ENCODE measurements around the gene ITGA3. TPM values are rescaled to one million over a fixed set of nuclear protein-coding genes. Genes with fewer than 3 reads are reported as not detected.

Gene ITGA3
- total RNA-seq, 1 donor from 2014 or later, result 50.8 TPM

DNA sequence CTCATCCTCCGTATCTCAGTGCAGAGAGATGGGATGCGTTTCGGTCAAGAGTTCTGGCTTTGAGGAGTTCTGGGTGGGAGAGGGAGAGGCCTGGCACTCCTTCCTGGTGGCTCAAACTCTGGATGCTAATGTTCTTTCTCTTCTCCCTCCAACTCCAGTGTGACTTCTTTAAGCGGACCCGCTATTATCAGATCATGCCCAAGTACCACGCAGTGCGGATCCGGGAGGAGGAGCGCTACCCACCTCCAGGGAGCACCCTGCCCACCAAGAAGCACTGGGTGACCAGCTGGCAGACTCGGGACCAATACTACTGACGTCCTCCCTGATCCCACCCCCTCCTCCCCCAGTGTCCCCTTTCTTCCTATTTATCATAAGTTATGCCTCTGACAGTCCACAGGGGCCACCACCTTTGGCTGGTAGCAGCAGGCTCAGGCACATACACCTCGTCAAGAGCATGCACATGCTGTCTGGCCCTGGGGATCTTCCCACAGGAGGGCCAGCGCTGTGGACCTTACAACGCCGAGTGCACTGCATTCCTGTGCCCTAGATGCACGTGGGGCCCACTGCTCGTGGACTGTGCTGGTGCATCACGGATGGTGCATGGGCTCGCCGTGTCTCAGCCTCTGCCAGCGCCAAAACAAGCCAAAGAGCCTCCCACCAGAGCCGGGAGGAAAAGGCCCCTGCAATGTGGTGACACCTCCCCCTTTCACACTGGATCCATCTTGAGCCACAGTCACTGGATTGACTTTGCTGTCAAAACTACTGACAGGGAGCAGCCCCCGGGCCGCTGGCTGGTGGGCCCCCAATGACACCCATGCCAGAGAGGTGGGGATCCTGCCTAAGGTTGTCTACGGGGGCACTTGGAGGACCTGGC, 33.3 kb downstream of the ITGA3 start:
- TF ChIP-seq POLR2A (IDR thresholded peaks at IDR 0.05), result no peak
- no peak for TF ChIP-seq POLR2AphosphoS5 (IDR thresholded peaks at IDR 0.05; ENCODE audit: insufficient read depth in 1 of 2, low read depth in 1 of 2)
- TF ChIP-seq CTCF (IDR thresholded peaks at IDR 0.05), result no peak
- DNase-seq (ENCODE audit: extremely low spot score in 2 of 2), result no peak
- intact Hi-C loops (cut with DNase I), result no loop called here
- H3K27me3 ChIP-seq, result no peaks in the 10 kb centered on the region
- peaks cover 4% of the 10 kb centered on the region for H3K4me1 ChIP-seq
- no peak overlapping the region for H3K4me3 ChIP-seq
- no peaks in the 10 kb centered on the region for H3K9me3 ChIP-seq
- H3K36me3 ChIP-seq, result no peaks in the 10 kb centered on the region
- no peak overlapping the region for H3K27ac ChIP-seq

DNA sequence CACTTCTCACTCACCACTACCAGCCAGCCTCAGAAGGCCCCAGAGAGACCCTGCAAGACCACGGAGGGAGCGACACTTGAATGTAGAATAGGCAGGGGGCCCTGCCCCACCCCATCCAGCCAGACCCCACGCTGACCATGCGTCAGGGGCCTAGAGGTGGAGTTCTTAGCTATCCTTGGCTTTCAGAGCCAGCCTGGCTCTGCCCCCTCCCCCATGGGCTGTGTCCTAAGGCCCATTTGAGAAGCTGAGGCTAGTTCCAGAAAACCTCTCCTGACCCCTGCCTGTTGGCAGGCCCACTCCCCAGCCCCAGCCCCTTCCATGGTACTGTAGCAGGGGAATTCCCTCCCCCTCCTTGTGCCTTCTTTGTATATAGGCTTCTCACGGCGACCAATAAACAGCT, 34.2 kb downstream of the ITGA3 start:
- DNase-seq (ENCODE audit: extremely low spot score in 2 of 2), result no peak
- H3K27me3 ChIP-seq, result no peaks in the 10 kb centered on the region
- TF ChIP-seq CTCF (IDR thresholded peaks at IDR 0.05), result no peak
- no peak for TF ChIP-seq POLR2A (IDR thresholded peaks at IDR 0.05)
- TF ChIP-seq POLR2AphosphoS5 (IDR thresholded peaks at IDR 0.05; ENCODE audit: insufficient read depth in 1 of 2, low read depth in 1 of 2), result no peak
- H3K27ac ChIP-seq, result no peak overlapping the region
- H3K4me1 ChIP-seq, result peaks cover 4% of the 10 kb centered on the region
- H3K9me3 ChIP-seq, result no peaks in the 10 kb centered on the region
- intact Hi-C loops (cut with DNase I), result loop anchor here (2.0 kb wide), 1 partner anchor 63 kb away; no protein-coding TSS in a partner anchor
- no peaks in the 10 kb centered on the region for H3K36me3 ChIP-seq
- no peak overlapping the region for H3K4me3 ChIP-seq

- Histone ChIP-seq H3K27me3 (no peaks in the 10 kb centered on the region), H3K36me3 (no peaks in the 10 kb centered on the region), H3K9me3 (no peaks in the 10 kb centered on the region), H3K4me1 (peaks cover 11% of the 10 kb centered on the region), H3K4me3 (no peak overlapping the region), H3K27ac (no peak overlapping the region)
- intact Hi-C loops (cut with DNase I), result loop anchor here (2.0 kb wide), 1 partner anchor 64 kb away; no protein-coding TSS in a partner anchor
- TF ChIP-seq CTCF (IDR thresholded peaks at IDR 0.05) (no peak), POLR2A (IDR thresholded peaks at IDR 0.05) (no peak), POLR2AphosphoS5 (IDR thresholded peaks at IDR 0.05; ENCODE audit: insufficient read depth in 1 of 2, low read depth in 1 of 2) (no peak)
- DNase-seq (ENCODE audit: extremely low spot score in 2 of 2), result no peak
Observed at GRCh38 chr17:50090971-50091917, 35.3 kb downstream of the ITGA3 start.

GRCh38 chr17:50091918-50092285, 36.0 kb downstream of the ITGA3 start:
- no peak for DNase-seq (ENCODE audit: extremely low spot score in 2 of 2)
- Histone ChIP-seq H3K4me1 (peaks cover 18% of the 10 kb centered on the region), H3K9me3 (no peaks in the 10 kb centered on the region), H3K4me3 (no peak overlapping the region), H3K36me3 (no peaks in the 10 kb centered on the region), H3K27ac (no peak overlapping the region), H3K27me3 (no peaks in the 10 kb centered on the region)
- no peak for TF ChIP-seq CTCF (IDR thresholded peaks at IDR 0.05)
- TF ChIP-seq POLR2A (IDR thresholded peaks at IDR 0.05), result no peak
- TF ChIP-seq POLR2AphosphoS5 (IDR thresholded peaks at IDR 0.05; ENCODE audit: insufficient read depth in 1 of 2, low read depth in 1 of 2), result no peak
- intact Hi-C loops (cut with DNase I), result loop anchor here (2.0 kb wide), 1 partner anchor 65 kb away; no protein-coding TSS in a partner anchor
